Measurements from ENCODE around the gene PPA1.

PPA1 gene

GRCh38 chr10:70186571-70186970 lies 46.7 kb downstream of the PPA1 start:
- no peak for ATAC-seq
- no peak for TF ChIP-seq TCF4 (CRISPR knock-in tag; IDR thresholded peaks at IDR 0.05; ENCODE audit: borderline replicate concordance)
- TF ChIP-seq RARB (CRISPR knock-in tag; IDR thresholded peaks at IDR 0.05), result no peak
- TF ChIP-seq PATZ1 (CRISPR knock-in tag; IDR thresholded peaks at IDR 0.05; ENCODE audit: borderline replicate concordance), result no peak
- TF ChIP-seq ZNF70 (CRISPR knock-in tag; IDR thresholded peaks at IDR 0.05), result no peak
- no peak for TF ChIP-seq ZNF8 (CRISPR knock-in tag; IDR thresholded peaks at IDR 0.05)
- no peak for TF ChIP-seq TSHZ2 (CRISPR knock-in tag; IDR thresholded peaks at IDR 0.05)
- no peak for TF ChIP-seq BACH2 (CRISPR knock-in tag; IDR thresholded peaks at IDR 0.05; ENCODE audit: borderline replicate concordance)
- no peak for TF ChIP-seq GLIS3 (CRISPR knock-in tag; IDR thresholded peaks at IDR 0.05)
- TF ChIP-seq POU6F1 (CRISPR knock-in tag; IDR thresholded peaks at IDR 0.05; ENCODE audit: borderline replicate concordance, low read depth), result no peak
- TF ChIP-seq TOX (CRISPR knock-in tag; IDR thresholded peaks at IDR 0.05; ENCODE audit: borderline replicate concordance), result no peak
- no peak for TF ChIP-seq OSR1 (CRISPR knock-in tag; IDR thresholded peaks at IDR 0.05)
- no peak for TF ChIP-seq ARNTL (CRISPR knock-in tag; IDR thresholded peaks at IDR 0.05; ENCODE audit: borderline replicate concordance, low read depth)
- no peak; the same call in 1 of the 2 replicates for TF ChIP-seq ISL1 (CRISPR knock-in tag; IDR thresholded peaks at IDR 0.05)

- no peak; the same call in 2 of the 3 replicates for ATAC-seq
Observed at GRCh38 chr10:70186090-70186489, 47.1 kb downstream of the PPA1 start.

More at GRCh38 chr10:70186090-70186489, 47.1 kb downstream of the PPA1 start:
- no peak for TF ChIP-seq ISL1 (CRISPR knock-in tag; IDR thresholded peaks at IDR 0.05)
- TF ChIP-seq ZFP3 (CRISPR knock-in tag; IDR thresholded peaks at IDR 0.05), result no peak
- TF ChIP-seq CSDC2 (CRISPR knock-in tag; IDR thresholded peaks at IDR 0.05), result no peak
- TF ChIP-seq POU6F1 (CRISPR knock-in tag; IDR thresholded peaks at IDR 0.05; ENCODE audit: borderline replicate concordance, low read depth), result no peak
- TF ChIP-seq TCF4 (CRISPR knock-in tag; IDR thresholded peaks at IDR 0.05; ENCODE audit: borderline replicate concordance), result no peak
- TF ChIP-seq CSRNP3 (CRISPR knock-in tag; IDR thresholded peaks at IDR 0.05), result no peak
- TF ChIP-seq SNAI2 (CRISPR knock-in tag; IDR thresholded peaks at IDR 0.05), result no peak
- TF ChIP-seq ZNF565 (CRISPR knock-in tag; conservative IDR thresholded peaks at IDR 0.05; ENCODE audit: low read depth), result no peak
- TF ChIP-seq ZFP30 (CRISPR knock-in tag; IDR thresholded peaks at IDR 0.05), result no peak
- TF ChIP-seq ZC3H10 (CRISPR knock-in tag; IDR thresholded peaks at IDR 0.05), result no peak
- no peak for TF ChIP-seq PPARA (CRISPR knock-in tag; IDR thresholded peaks at IDR 0.05; ENCODE audit: borderline replicate concordance)
- TF ChIP-seq TSHZ2 (CRISPR knock-in tag; IDR thresholded peaks at IDR 0.05), result no peak

All from SK-N-SH treated with all-trans-retinoic acid at 6 μM for 48 hours (cell line).